ENCODE measurements around the gene MARCHF3.

The MARCHF3 gene

GRCh38 chr5:127072861-127073846, 42.8 kb upstream of the MARCHF3 start, which contains the start of gene C5orf63:
Gene C5orf63 (minus strand): TSS chr5:127073502. CDS start chr5:127058995, 14,507 bp downstream.
- intact Hi-C loops (cut with DNase I; ENCODE audit: low total_unique reads): no loop called here
- DNase-seq: peak in 1 of 2 donors; percentile 20

DNA sequence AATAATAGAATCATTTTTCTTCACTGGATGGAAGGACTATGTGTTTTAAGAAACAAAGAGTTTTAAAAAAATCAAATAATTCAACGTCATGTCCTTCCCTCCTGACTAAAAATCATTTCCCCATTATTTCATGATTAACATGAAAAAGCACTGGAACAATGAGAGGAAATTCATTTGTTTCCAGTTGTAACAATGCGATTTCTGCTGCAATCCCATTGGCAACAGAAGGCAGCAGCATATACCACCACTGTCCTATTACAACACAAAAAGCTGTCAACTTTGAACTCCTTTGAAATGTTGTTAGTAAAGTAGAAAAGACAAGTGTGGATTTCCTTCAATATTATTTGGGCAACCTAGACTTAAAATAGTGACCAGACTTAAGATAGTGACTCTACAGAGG, 39.9 kb upstream of the MARCHF3 start:
- Histone ChIP-seq H3K4me3 (no peak overlapping the region), H3K9me3 (no peaks in the 10 kb centered on the region), H3K36me3 (no peaks in the 10 kb centered on the region), H3K27ac (no peak overlapping the region), H3K27me3 (no peaks in the 10 kb centered on the region), H3K4me1 (no peaks in the 10 kb centered on the region)
- TF ChIP-seq CTCF (IDR thresholded peaks at IDR 0.05): no peak
- intact Hi-C loops (cut with DNase I; ENCODE audit: low total_unique reads): no loop called here
- no peak for DNase-seq

More at GRCh38 chr5:127072861-127073846, 42.8 kb upstream of the MARCHF3 start, which contains the start of gene C5orf63:
- Histone ChIP-seq H3K27me3 (no peaks in the 10 kb centered on the region), H3K9me3 (no peaks in the 10 kb centered on the region), H3K4me1 (no peaks in the 10 kb centered on the region), H3K27ac (peak within 1 kb of the TSS in 1 of 2 donors; percentile 28), H3K36me3 (no peaks in the 10 kb centered on the region), H3K4me3 (peak within 1 kb of the TSS; percentile 49 to 62)
- TF ChIP-seq CTCF (IDR thresholded peaks at IDR 0.05): peak; percentile 27 to 29

- no peak for DNase-seq
- H3K4me3 ChIP-seq: no peak overlapping the region
- TF ChIP-seq CTCF (IDR thresholded peaks at IDR 0.05): no peak
- no peaks in the 10 kb centered on the region for H3K4me1 ChIP-seq
- no peak overlapping the region for H3K27ac ChIP-seq
- intact Hi-C loops (cut with DNase I; ENCODE audit: low total_unique reads): no loop called here
- no peaks in the 10 kb centered on the region for H3K27me3 ChIP-seq
- no peaks in the 10 kb centered on the region for H3K36me3 ChIP-seq
- H3K9me3 ChIP-seq: no peaks in the 10 kb centered on the region
Observed at GRCh38 chr5:127068493-127069214, 38.3 kb upstream of the MARCHF3 start.

DNA sequence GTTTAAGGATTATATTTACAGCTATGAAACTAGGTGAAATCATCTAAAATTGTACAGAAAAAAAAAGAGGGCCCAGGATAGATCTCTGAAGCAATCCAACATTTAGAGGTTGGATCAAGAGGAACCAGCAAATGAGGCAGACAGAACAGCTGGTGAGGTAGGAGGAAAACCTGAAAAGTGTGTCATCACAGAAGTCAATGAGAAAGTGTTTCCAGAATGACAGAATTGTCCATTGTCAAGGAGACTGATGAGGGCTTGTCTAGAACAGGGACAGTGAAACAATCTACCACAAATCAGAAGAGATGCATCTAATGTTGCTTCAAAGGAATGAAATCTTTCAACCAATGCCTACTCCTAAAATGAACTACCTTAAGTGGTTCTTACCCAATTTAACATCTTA, 36.4 kb upstream of the MARCHF3 start:
- no peaks in the 10 kb centered on the region for H3K9me3 ChIP-seq
- H3K4me1 ChIP-seq: no peaks in the 10 kb centered on the region
- TF ChIP-seq CTCF (IDR thresholded peaks at IDR 0.05): no peak
- no peak overlapping the region for H3K27ac ChIP-seq
- H3K27me3 ChIP-seq: no peaks in the 10 kb centered on the region
- no peak overlapping the region for H3K4me3 ChIP-seq
- H3K36me3 ChIP-seq: no peaks in the 10 kb centered on the region
- intact Hi-C loops (cut with DNase I; ENCODE audit: low total_unique reads): no loop called here
- DNase-seq: no peak

DNA sequence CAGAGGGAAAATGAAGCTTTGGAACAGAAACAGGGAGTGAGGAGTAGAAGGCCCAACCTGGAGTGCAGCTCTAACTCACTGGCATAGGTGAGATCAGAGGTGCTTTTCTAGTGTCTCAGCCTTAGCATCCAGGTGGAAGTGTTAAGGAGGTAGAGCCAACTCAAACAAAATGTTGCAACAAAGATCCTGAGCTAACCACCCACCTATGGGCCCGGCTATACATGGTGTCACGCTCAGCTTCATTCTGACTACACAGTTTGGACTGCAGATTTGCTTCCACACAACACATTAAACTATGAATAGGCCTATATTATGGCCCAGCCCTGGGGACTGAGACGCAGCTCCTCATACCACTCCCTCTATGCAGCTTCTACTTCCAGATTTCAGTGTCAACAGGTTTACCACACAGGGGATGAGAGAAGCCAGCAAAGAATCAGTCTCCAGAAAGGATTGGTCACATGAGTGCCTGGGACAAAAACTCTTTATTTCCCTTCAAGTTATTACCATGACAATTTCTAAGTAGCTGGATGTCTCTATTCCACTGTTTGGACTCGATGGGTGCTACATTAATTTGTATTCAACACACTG, 34.0 kb upstream of the MARCHF3 start:
- no peak for TF ChIP-seq CTCF (IDR thresholded peaks at IDR 0.05)
- intact Hi-C loops (cut with DNase I; ENCODE audit: low total_unique reads): no loop called here
- H3K27me3 ChIP-seq: no peaks in the 10 kb centered on the region

More for the DNA sequence above, 34.0 kb upstream of the MARCHF3 start:
- Histone ChIP-seq H3K9me3 (no peaks in the 10 kb centered on the region), H3K27ac (no peak overlapping the region), H3K4me3 (no peak overlapping the region), H3K36me3 (no peaks in the 10 kb centered on the region), H3K4me1 (no peaks in the 10 kb centered on the region)
- no peak for DNase-seq

Data from tibial artery (tissue), 4 donors.